HG03135 (cell line): ENCODE measurements around the gene KIF6.

ENCODE experiments used
- ATAC-seq: cut with Tn5 transposase; IDR thresholded peaks from one replicate; pipeline ENCODE4 v1.9.1; 2021; ENCODE audit warnings: mild to moderate bottlenecking, moderate library complexity; ENCODE audit not compliant: unreplicated experiment

KIF6 gene

DNA sequence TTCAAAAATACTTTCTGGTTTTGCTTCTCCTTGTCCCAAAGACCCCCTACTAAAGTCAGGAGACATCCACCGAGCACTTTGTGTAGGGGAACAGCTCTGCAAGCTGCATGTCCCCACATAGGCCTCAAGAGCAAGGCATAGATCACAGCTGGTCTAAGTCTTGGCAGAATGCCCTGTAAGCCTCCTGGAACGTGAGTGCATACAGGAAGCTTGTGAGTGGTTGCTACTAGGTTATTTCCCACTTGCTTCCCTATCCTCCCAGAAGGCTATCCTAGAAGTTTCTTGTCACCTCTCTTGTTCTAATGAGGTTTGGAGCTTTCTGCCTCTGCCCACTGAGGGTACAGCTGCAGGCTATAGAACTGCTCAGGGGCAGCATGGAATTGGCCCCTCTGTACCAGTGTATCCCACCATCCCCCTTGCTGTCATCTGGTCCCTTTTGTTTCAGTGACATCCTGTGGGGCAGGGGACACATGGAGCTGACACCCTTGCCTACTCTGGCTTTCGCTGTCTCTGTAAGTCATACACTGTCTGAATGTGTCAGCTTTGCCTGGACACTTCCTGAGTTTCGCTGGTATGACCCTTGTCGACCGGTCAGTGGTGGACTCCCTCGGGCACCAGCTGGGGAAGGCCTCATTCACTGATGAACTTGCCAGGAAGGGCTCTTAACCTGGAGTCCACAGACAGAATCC, 367.1 kb downstream of the KIF6 start:
- ATAC-seq, result no peak

DNA sequence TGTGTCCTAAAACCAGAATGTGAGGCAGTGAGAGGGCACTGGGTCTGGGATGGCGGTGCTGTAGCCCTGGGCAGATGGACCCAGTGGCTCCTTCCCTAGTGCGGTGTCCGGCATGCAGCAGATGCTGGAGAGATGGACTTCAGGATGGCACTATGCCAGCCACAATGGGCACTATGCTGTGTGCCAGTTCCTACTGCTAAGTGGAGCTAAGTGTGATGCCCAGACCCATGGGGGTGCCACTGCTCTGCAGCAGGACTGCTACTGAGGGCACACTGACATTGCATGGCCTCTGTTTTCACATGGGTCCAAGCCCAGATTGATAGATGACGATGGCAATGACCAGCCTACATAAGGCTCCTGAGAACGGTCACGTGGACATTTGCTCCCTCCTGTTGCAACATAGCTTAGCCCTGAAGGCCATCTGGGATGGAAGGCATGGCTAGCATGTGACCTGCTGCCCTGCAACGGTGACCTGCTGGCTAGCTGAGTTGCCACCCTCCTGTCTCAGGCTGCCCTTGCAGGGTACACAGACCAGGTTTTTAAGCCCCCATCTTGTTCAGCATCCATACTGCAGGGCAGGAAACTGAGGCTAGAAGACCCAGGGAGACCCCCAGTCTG, 371.4 kb downstream of the KIF6 start:
- ATAC-seq, result no peak

DNA sequence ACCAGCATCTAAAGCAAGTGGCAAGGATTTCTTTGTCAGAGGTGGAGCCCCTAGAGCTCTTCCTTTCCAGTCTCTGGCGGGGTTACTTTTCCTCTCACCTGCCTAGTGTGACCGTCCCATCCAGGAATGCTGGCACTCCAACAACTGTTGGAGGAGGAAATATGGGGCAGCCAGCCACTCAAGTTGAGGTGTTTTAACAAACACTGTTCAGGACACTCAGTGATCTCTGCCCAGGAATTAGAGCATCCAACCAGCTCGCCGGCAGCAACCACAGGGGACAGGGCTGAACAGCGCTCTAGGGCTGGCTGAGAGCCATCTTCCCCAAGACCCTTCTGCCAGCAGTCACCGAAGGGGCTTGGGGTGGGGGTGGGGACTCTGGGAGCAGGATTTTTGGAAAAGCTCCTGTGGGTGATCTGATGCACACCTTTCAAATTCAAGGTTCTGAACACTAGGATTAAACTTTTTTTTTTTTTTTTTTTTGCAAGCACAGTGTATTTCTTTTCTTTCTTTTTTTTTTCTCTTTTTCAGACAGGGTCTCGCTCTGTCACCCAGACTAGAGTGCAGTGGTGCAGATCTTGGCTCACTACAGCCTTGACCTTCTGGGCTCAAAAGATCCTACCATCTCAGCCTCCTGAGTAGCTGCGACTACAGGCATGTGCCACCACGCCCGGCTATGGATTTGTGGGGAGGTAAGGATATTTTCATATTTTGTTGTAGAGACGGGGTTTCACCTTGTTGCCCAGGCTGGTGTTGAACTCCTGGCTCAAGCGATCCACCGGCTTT, 374.3 kb downstream of the KIF6 start:
- no peak for ATAC-seq

DNA sequence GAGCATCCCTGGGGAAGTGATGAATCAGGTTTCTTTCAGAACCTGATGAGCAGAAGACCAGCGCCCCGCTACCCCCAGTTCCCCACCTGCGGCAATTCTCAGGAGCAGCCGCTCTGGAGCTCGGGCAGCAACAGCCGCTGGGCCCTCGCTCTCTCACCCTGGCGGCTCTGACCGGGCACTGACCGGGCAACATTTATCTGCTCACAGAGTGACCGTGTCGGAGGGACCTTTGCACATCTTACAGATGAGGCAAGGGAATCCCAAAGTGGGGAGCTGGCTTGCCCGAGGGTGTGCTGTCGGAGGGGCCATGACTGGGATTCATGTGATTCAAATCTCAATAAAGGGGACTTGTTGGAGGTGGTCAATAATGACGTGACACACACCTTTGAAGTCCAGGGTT, 376.5 kb downstream of the KIF6 start:
- ATAC-seq, result no peak

DNA sequence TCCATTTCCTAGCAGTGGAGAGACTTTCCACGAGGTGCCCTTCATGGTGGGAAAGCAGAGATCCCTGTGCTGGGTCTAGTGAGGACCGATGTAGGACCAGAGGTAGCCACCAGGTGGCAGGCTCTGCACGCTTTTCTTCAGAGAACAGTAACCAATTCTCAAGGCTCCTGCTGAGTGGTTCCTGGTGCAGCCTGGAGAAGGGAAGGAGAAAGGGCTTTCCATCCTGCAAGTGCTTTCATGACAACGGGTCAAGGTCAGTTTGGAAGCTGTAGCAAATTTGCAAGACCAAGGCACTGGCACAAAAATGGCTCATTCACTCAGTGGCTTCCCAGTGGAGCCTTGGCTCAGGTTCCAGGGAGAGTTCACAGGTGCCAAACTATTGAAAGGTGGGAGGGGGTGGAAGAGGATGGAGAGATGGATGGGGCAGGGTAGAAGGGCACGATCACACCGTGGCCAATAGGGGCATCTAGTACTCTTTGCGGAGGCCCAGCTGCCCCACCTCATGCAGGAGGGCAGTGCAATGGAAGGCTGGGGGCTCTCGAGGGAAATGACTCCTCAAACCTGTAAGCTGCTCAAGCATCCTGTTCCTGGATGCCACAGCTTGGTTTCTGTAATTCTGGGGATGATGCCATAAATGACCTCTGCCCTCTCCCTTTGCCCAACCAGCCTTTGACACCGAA, 377.2 kb downstream of the KIF6 start:
- no peak for ATAC-seq

DNA sequence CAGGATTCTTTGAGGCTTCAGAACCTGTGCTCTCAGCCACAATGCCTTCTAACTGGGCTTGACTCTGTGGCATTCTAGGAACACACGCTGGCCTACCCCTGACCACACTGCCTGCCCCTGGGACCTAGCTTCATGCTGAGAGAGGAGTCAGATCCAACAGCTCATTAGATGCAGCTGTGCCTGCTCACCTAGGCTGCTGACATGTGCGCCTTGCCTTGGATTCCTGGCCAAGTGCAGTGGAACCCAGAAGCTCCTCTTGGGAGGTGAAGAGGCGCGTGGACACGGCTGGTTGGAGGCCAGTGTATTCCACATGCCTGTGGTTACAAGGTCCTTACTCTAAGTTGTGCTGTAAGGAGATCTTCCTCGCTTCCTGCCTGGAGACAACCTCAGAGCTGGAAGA, 378.0 kb downstream of the KIF6 start:
- no peak for ATAC-seq

DNA sequence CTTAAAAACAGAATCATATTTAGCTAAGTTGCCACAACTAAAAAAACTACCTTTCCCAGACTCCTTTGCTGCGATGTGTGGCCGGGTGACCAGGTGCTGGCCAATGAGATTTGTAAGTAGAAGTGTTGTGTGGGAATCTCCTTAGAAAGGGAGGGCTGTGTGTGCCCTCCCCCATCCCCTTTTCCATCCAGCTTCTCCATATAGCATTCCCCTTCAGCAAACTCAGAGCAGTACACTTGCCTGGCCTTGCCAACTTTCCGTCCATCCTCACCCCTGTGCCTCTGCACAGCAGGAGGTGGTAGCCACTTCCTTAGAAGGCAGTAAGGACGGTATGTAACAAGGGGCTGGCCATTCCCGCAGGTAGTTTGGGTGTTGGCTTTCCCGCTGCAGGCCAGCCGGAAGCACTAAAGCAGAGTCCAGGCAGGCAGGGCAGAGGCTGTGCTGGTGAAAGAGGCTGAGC, 380.4 kb downstream of the KIF6 start:
- ATAC-seq, result no peak

DNA sequence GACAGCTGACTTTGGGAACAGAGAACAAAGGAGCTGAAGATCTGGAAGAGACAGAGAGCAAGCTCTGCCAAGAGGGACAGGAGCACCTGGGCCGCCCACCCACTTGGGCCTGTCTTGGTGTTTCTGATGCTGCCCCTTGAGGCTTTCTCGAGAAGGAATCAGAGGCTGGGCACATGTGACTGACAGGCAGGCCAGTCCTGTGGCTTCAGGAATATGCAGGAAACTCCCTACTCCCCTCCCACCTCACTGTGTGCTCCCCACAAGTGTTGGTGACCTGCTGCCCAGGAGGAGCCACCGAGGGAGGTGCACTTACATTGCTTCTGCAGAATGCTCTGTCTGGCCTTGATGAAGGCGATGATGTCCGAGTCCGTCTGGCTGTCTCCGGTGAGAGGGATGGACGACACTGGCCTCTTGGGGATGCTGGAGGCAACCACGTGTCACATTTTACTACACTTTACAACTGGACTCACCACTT, 381.8 kb downstream of the KIF6 start:
- no peak for ATAC-seq

DNA sequence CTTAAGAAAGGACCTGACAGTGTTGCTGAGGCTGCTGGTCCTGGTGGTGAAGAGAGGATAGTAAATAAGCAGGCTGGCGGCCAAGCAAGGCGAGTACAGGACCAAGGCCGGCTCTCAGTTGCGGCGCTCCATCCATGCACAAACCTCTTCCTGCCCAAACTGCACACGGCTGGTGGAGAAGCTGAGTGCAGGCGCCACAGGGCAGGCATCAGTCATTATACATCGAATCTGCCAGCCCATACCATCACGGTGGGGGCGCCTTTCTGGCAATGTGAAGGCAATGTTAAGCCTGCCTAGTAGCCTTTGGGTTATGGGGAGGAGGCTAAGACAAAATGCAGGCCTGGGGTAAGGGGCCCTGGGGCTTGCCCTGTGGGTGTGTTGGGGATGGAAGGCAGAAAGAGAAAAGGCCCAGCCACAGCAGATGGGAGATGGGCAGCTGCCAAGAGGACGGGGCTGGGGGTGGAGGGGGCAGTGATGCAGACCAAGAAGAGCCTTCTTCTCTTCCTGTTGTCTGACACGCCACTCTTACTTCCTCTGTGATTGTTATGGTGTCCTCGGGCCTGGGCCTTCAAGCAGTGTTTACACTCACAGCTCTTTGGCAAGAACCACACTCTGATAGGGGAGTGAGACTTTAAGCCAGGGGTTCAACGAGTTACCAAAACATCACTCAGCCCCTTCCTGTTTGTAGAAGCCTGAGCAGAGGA, 382.4 kb downstream of the KIF6 start:
- no peak for ATAC-seq

DNA sequence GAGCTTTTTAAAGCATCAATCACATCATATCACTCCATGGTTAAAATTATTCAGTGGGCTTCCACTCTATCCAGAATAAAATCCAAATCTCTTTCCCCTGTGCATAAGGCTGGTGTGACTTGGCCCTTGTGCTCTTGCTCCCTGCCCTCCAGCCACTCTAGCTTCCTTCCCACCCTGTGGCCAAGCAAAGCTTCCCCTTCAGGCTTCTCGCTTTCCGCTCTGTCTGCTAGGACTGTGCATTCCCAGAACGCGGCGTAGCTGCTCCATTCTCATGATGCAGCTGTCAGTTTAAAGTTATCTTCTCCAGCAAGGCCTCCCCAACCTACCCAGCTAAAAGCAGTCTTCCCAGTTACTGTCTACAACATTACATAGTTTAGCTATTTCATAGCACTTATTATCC, 383.3 kb downstream of the KIF6 start:
- no peak for ATAC-seq

DNA sequence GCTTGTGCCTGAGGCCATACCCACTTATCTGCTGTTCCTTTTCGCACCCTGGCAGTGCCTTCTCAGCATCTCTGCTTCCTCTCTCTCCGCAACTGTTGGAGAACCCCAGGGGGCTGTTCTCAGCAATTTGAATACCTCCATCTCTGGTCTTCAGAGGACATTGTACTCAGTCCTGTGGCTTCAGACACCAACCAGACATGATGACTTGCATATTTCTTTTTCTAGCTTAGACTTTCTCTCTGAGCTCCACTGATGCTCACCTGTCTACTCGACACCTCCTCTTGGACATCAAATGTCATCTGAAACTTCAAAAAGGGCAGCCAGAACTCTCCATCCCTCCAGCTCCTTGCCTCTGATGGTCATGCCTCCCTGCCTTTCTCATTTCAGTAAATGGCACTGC, 383.9 kb downstream of the KIF6 start:
- ATAC-seq, result no peak

DNA sequence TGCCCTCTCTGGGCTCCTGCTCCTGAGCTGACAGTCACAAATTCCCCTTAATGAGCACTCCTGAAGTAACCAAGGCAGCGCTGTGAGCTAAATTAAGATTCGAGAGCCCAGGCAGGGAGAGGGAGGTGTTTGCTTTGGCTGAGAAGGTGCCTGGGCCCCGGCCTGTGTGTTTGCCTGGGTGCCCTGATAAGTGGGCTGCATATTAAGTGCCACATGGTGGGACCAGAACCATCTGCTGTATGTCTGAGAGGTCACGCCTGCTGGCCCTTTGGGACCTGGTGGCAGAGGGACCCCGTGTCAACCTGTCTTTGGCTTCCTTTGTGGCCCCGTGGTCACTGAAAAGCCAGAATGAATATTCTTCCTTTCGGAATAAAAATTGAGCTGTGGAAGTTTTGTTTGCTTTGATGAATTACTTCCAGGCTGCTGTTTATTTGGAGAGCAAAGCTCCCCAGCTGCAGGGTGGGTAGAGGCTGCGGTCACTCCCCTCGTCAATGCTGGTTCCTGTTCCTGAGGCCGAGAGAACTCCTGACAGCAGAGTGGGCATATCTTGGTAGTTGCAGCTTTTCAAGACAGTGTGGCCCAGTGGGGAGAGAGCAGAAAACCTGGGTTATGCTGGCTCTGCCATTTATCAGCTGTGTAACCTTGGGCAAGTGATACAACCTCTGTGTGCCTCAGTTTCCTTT, 385.2 kb downstream of the KIF6 start:
- ATAC-seq, result no peak

DNA sequence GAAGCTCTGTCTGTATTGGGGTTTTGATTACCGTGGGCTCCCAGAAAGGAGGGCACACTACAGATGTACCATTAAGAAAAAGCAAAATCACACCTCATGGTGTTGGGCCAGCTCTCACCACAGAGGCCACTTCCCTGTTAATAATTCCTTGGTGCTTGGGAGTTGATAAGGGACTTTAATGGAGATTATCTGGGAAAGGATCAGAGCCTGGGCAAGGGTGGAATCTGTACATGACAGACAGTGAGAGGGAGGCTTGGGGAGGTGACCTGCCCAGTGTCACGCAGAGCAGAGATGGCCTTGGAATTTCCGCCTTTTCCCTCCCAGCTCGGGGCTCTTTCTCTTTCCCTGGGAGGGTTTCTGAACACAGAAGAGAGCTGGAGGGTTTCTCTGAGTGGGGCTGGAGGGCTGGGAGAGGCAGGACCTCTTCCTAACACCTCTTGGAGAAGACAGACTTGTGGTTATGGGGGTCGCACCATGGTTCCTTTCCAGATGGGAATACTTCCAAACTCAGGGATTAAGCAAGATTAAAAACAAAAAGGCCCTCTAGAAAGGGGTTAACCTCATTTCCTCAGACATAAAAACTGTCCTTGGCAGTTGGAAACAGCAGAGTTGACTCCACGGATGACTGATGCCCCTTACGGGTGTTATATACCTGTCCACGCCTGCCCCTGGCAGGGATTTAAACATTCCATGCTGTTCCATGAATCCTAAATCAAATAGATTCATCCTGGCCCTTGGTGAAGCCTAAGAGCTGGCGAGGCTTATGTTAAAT, 385.9 kb downstream of the KIF6 start:
- ATAC-seq, result no peak

DNA sequence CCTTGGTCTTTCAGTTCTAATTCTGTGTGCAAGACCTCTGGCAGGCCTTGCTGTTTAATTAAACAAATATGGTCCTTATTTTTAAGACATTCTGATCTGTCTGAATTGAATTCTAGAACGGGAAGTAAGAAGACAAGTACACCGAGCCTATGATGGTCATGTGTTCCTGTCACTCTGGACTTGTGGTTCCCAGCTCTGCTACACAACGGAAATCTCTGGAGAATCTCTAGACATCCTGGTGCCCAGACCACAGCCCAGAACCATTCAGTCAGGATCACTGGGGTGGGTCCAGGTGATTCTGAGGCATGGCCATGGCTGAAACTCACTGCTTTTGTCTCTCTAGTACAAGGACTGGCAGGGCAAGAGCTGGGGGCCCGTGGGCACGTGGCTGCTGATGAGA, 386.8 kb downstream of the KIF6 start:
- ATAC-seq, result no peak

DNA sequence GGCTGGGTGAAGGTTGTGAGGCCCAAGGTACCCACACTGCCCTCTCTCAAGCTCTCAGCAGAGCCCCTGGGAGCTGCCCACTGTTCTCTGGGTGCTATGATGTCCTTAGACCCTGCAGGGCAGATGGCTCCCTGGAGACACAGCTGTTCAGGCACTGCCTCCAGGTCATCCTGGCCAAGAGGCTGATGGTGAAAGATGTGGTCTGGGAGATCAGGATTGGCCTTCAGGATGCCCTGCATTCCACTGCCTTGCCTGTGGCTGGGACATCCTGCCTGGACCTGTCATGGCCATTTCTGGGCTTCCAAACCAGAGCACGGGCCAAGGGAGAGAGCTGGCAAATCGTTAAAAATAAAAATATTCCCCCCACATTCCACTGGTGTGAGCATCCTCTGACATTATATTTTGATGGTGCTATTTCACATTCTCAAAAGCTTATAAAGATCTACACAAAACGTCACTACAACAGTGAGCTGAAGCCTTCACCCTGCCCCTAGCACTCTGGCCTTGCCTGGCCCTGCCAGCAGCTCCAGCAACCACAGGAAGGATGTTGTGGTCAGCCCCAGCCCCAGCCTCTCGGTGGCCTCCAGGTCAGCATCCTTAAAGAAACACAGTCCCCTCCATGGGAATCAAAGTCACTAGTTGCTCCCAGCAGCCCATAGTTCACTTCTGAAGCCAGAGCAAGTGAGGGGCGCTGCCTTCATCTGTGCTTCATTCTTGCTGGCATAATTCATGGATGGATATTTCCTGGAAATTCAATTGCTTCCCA, 389.2 kb downstream of the KIF6 start:
- no peak for ATAC-seq

DNA sequence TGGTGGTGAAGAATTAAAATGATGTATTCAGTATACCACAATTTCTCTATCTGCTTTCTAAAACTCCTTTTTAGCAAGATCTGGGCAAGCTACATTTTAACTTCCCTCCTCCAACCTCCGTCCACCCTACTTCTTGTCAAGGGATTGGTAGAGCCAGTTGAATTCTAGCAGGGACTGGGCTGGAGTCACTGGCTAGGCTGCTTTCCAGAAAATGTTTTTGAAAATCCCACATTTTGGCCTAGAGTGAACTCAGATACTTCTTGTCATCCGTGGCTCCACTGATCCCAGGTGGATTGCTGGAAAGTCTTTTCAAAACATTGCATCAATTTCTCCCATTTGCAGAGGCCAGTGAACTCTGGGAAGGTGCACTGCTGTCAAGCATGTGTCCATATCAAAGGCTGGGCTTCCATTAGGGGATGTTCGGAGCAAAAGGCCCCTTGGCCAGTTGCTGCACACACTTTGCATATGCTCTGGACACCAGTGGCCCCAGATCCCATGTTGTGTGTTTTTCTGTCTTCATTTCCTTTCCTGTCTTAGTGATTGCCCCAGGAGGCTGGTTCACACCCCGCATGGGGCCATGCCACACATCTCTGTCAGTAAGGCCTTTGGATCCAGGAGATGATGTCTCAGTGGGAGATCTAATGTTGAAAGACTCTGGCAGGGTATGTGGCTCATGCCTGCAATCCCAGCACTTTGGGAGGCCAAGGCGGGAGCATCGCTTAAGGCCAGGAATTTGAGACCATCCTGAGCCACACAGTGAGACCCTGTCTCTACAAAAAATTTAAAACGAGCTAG, 391.4 kb downstream of the KIF6 start:
- ATAC-seq, result no peak

DNA sequence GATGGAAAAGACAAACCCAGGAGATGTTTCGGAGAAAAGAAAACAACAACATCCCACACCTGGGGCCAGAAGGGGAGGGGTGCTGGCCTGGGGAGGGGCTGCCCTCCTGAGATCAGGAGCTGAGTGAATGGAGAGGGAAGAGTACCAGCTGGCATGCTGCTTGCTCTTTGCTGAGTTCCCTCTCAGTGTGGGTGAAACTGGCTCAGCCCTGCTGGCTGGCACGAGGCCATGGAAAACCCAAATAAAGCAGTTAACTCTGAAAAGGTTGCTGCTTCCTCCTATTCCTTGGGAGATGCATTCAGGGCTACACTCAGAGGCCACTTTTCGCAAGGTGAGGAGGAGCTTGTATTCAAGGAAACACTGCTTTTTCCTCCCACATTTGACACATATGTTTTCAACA, 394.7 kb downstream of the KIF6 start:
- ATAC-seq, result no peak

DNA sequence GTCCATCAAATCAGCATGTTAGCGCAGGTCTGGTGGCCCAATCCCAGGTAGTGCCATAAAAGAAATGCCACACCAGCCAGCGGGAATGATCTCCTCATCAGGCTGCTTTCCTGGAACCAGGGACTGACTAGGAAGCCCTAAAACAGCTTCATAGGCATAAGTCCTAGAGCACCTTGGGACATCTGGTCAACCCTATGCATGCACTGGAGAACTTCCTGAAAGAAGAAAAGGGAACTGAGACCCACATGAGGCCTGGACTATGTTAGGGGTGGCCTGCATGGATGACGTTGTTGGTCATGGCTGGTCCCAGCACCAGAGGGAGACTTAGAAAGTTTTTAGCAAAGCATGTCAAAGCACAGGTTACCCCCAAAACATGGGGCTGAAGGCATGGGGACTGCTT, 395.2 kb downstream of the KIF6 start:
- peak; percentile 74 for ATAC-seq
